ENCODE results near the gene TCOF1.
A peak's percentile ranks its signal among the peaks of the same experiment; 100 is the strongest.

The TCOF1 gene

DNA sequence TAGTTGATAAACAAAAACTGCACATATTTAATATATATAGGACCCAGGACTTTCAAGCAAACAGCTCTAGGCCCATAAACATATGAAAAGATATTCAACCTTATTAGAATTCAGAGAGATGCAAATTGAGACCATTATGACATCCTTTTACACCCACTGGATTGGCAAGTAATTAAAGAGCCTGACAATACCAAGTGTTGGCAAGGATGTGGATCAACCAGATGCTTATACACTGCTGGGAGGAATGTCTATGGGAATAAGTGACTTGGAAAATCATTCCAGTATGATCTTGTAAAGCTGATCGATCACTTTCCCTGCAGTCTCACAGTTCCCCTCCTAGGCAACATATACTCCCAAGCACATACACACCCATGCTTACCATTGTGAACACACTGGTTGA, 15.5 kb upstream of the TCOF1 start:
- Histone ChIP-seq H3K14ac (ENCODE audit: low read length) (no peak overlapping the region), H3K36me3 (replicated peaks in 1 of 2; ENCODE audit: control insufficient read depth in 2 of 2, insufficient read depth in 2 of 2, low read length in 2 of 2) (no peaks in the 10 kb centered on the region), H3K4ac (ENCODE audit: low read length) (no peak overlapping the region), H3K4me2 (ENCODE audit: insufficient read depth, low read length, poor library complexity, severe bottlenecking) (no peak overlapping the region), H3K27ac (replicated peaks; ENCODE audit: low read length) (no peak overlapping the region), H3K9ac (ENCODE audit: low read depth, low read length, poor library complexity) (no peak overlapping the region), H4K8ac (ENCODE audit: low read depth, low read length) (no peak overlapping the region), H2BK12ac (ENCODE audit: low read length) (no peak overlapping the region), H2BK15ac (ENCODE audit: low read length) (no peak overlapping the region), H2AFZ (ENCODE audit: low read length) (no peak overlapping the region), H3K18ac (ENCODE audit: low read length) (no peak overlapping the region), H3K4me3 (ENCODE audit: low read length in 2 of 2) (no peak overlapping the region), H2AK5ac (ENCODE audit: low read depth, low read length) (no peak overlapping the region), H3K79me1 (ENCODE audit: low read depth, low read length) (no peaks in the 10 kb centered on the region), H4K91ac (ENCODE audit: low read depth, low read length, poor library complexity) (no peak overlapping the region), H2BK120ac (ENCODE audit: low read depth, low read length) (no peak overlapping the region), H2BK5ac (ENCODE audit: low read length) (no peak overlapping the region), H3K27me3 (ENCODE audit: control insufficient read depth in 3 of 3, insufficient read depth in 3 of 3, low read depth in 1 of 3, low read length in 3 of 3) (no peaks in the 10 kb centered on the region), H3K9me3 (replicated peaks in 1 of 2; ENCODE audit: control insufficient read depth in 2 of 2, insufficient read depth in 1 of 2, low read depth in 1 of 2, low read length in 2 of 2) (peaks cover 0 to 1% of the 10 kb centered on the region in 2 donors), H3K4me1 (ENCODE audit: control insufficient read depth in 2 of 2, insufficient read depth in 1 of 2, low read depth in 1 of 2, low read length in 2 of 2) (peaks cover 6 to 22% of the 10 kb centered on the region in 2 donors), H3K23ac (ENCODE audit: low read depth, low read length, poor library complexity) (no peak overlapping the region)
- DNase-seq (ENCODE audit: low spot score): no peak
- no CpG with 5 or more reads among the region's 1 CpG for WGBS, 2 donors (ENCODE audit: extremely low coverage in 2 of 2, insufficient read length in 2 of 2, insufficient replicate concordance in 1 of 2)

DNA sequence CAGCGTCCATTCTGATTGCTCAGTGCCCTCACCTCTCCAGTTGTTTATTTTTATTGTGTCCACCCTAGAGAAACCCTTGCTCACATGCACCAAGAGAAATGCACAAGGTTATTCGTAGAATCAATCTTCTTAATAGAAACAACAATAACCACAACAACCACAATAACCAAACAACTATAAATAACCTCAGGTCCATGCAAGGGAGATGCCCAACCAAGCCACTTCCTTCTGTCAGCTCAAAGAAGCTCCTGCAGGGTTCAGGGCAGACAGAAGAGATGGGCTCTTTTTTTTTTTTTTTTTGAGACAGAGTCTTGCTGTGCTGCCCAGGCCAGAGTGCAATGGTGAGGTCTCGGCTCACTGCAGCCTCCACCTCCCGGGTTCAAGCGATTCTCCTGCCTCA, 14.9 kb upstream of the TCOF1 start:
- Histone ChIP-seq H2AFZ (ENCODE audit: low read length) (no peak overlapping the region), H2BK5ac (ENCODE audit: low read length) (no peak overlapping the region), H2AK5ac (ENCODE audit: low read depth, low read length) (no peak overlapping the region), H3K14ac (ENCODE audit: low read length) (no peak overlapping the region), H3K36me3 (replicated peaks in 1 of 2; ENCODE audit: control insufficient read depth in 2 of 2, insufficient read depth in 2 of 2, low read length in 2 of 2) (no peaks in the 10 kb centered on the region), H3K79me1 (ENCODE audit: low read depth, low read length) (no peaks in the 10 kb centered on the region), H3K27me3 (ENCODE audit: control insufficient read depth in 3 of 3, insufficient read depth in 3 of 3, low read depth in 1 of 3, low read length in 3 of 3) (no peaks in the 10 kb centered on the region), H3K23ac (ENCODE audit: low read depth, low read length, poor library complexity) (no peak overlapping the region), H3K4ac (ENCODE audit: low read length) (no peak overlapping the region), H2BK120ac (ENCODE audit: low read depth, low read length) (no peak overlapping the region), H3K4me2 (ENCODE audit: insufficient read depth, low read length, poor library complexity, severe bottlenecking) (no peak overlapping the region), H2BK12ac (ENCODE audit: low read length) (no peak overlapping the region), H3K9ac (ENCODE audit: low read depth, low read length, poor library complexity) (no peak overlapping the region), H2BK15ac (ENCODE audit: low read length) (no peak overlapping the region), H3K4me3 (ENCODE audit: low read length in 2 of 2) (no peak overlapping the region), H4K8ac (ENCODE audit: low read depth, low read length) (no peak overlapping the region), H3K27ac (replicated peaks; ENCODE audit: low read length) (no peak overlapping the region), H3K18ac (ENCODE audit: low read length) (no peak overlapping the region), H4K91ac (ENCODE audit: low read depth, low read length, poor library complexity) (no peak overlapping the region), H3K4me1 (ENCODE audit: control insufficient read depth in 2 of 2, insufficient read depth in 1 of 2, low read depth in 1 of 2, low read length in 2 of 2) (peaks cover 6 to 28% of the 10 kb centered on the region in 2 donors), H3K9me3 (replicated peaks in 1 of 2; ENCODE audit: control insufficient read depth in 2 of 2, insufficient read depth in 1 of 2, low read depth in 1 of 2, low read length in 2 of 2) (peaks cover 0 to 1% of the 10 kb centered on the region in 2 donors)
- no peak for DNase-seq (ENCODE audit: low spot score)
- WGBS, 2 donors (ENCODE audit: extremely low coverage in 2 of 2, insufficient read length in 2 of 2, insufficient replicate concordance in 1 of 2): no CpG with 5 or more reads among the region's 5 CpGs

DNA sequence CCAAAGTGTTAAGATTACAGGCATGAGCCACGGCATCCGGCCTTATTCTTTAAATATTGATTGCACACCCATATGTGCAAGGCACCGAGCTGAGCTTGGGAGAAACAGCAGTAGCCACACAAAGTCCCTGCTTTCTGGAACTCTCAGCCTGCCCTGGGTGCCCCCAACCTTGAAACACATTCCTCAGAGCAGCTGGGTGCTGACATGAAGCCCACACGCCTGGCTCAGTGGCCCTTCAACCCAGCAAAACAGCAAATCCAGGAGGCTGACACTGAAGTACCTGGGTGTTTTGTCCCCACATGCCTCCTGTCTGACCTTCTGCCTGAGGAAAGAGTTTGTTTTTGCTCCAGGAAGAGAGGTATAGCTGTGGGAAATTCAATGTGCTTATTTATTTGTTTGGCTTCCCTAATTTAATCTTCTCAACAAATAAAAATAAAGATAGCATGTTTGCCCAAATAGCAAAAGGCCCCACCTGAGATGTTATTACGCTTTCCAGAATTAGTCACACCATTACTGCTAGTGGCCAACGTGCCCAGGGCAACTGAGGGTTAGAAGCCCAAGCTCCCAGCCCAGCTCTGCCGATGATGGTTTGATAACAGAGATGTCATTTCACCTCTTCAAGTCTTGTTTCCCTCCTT, 13.4 kb upstream of the TCOF1 start:
- H2BK15ac ChIP-seq (ENCODE audit: low read length): no peak overlapping the region
- no peak overlapping the region for H3K23ac ChIP-seq (ENCODE audit: low read depth, low read length, poor library complexity)
- no CpG with 5 or more reads among the region's 7 CpGs for WGBS, 2 donors (ENCODE audit: extremely low coverage in 2 of 2, insufficient read length in 2 of 2, insufficient replicate concordance in 1 of 2)
- H4K91ac ChIP-seq (ENCODE audit: low read depth, low read length, poor library complexity): no peak overlapping the region
- H3K4ac ChIP-seq (ENCODE audit: low read length): no peak overlapping the region
- H3K27ac ChIP-seq (replicated peaks; ENCODE audit: low read length): no peak overlapping the region
- no peak overlapping the region for H3K18ac ChIP-seq (ENCODE audit: low read length)
- no peak overlapping the region for H3K14ac ChIP-seq (ENCODE audit: low read length)
- no peaks in the 10 kb centered on the region for H3K79me1 ChIP-seq (ENCODE audit: low read depth, low read length)
- H2AFZ ChIP-seq (ENCODE audit: low read length): peak overlapping the region; percentile 51
- no peak overlapping the region for H3K9ac ChIP-seq (ENCODE audit: low read depth, low read length, poor library complexity)
- H4K8ac ChIP-seq (ENCODE audit: low read depth, low read length): no peak overlapping the region
- no peaks in the 10 kb centered on the region for H3K9me3 ChIP-seq (replicated peaks in 1 of 2; ENCODE audit: control insufficient read depth in 2 of 2, insufficient read depth in 1 of 2, low read depth in 1 of 2, low read length in 2 of 2)
- no peak overlapping the region for H3K4me3 ChIP-seq (ENCODE audit: low read length in 2 of 2)
- H3K36me3 ChIP-seq (replicated peaks in 1 of 2; ENCODE audit: control insufficient read depth in 2 of 2, insufficient read depth in 2 of 2, low read length in 2 of 2): no peaks in the 10 kb centered on the region
- no peak overlapping the region for H3K4me2 ChIP-seq (ENCODE audit: insufficient read depth, low read length, poor library complexity, severe bottlenecking)
- peaks cover 6 to 34% of the 10 kb centered on the region in 2 donors for H3K4me1 ChIP-seq (ENCODE audit: control insufficient read depth in 2 of 2, insufficient read depth in 1 of 2, low read depth in 1 of 2, low read length in 2 of 2)
- no peak overlapping the region for H2BK12ac ChIP-seq (ENCODE audit: low read length)
- H2BK5ac ChIP-seq (ENCODE audit: low read length): no peak overlapping the region
- H2BK120ac ChIP-seq (ENCODE audit: low read depth, low read length): no peak overlapping the region
- no peaks in the 10 kb centered on the region for H3K27me3 ChIP-seq (ENCODE audit: control insufficient read depth in 3 of 3, insufficient read depth in 3 of 3, low read depth in 1 of 3, low read length in 3 of 3)
- no peak for DNase-seq (ENCODE audit: low spot score)
- H2AK5ac ChIP-seq (ENCODE audit: low read depth, low read length): no peak overlapping the region

DNA sequence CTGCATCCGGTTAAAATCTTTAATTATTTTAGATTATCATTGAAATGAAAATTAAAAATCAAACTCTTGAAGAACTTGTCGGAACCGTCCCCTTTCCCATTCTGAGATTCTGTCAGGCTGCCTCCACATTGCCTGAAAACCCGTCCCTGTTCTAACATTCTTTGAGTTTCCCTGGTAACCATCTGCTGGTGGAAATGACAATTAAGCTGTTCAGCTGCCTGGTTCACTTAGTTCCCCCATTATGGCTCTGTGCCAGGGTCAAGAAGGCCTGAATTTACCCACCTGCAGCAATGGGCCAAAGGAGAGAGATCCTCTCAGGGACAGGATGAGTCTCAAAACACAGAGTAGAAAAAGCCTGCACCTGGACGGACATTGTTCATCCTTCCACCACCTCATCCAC, 11.8 kb upstream of the TCOF1 start:
- Histone ChIP-seq H3K79me1 (ENCODE audit: low read depth, low read length) (no peaks in the 10 kb centered on the region), H4K8ac (ENCODE audit: low read depth, low read length) (no peak overlapping the region), H3K9ac (ENCODE audit: low read depth, low read length, poor library complexity) (no peak overlapping the region), H3K27ac (replicated peaks; ENCODE audit: low read length) (no peak overlapping the region), H3K4me2 (ENCODE audit: insufficient read depth, low read length, poor library complexity, severe bottlenecking) (no peak overlapping the region), H2BK5ac (ENCODE audit: low read length) (no peak overlapping the region), H3K14ac (ENCODE audit: low read length) (no peak overlapping the region), H2BK12ac (ENCODE audit: low read length) (no peak overlapping the region), H2AFZ (ENCODE audit: low read length) (no peak overlapping the region), H3K4ac (ENCODE audit: low read length) (no peak overlapping the region), H3K9me3 (replicated peaks in 1 of 2; ENCODE audit: control insufficient read depth in 2 of 2, insufficient read depth in 1 of 2, low read depth in 1 of 2, low read length in 2 of 2) (no peaks in the 10 kb centered on the region), H3K4me1 (ENCODE audit: control insufficient read depth in 2 of 2, insufficient read depth in 1 of 2, low read depth in 1 of 2, low read length in 2 of 2) (peaks cover 4 to 39% of the 10 kb centered on the region in 2 donors), H2BK120ac (ENCODE audit: low read depth, low read length) (no peak overlapping the region), H3K27me3 (ENCODE audit: control insufficient read depth in 3 of 3, insufficient read depth in 3 of 3, low read depth in 1 of 3, low read length in 3 of 3) (no peaks in the 10 kb centered on the region), H3K36me3 (replicated peaks in 1 of 2; ENCODE audit: control insufficient read depth in 2 of 2, insufficient read depth in 2 of 2, low read length in 2 of 2) (no peaks in the 10 kb centered on the region), H3K4me3 (ENCODE audit: low read length in 2 of 2) (no peak overlapping the region), H2AK5ac (ENCODE audit: low read depth, low read length) (no peak overlapping the region), H4K91ac (ENCODE audit: low read depth, low read length, poor library complexity) (no peak overlapping the region), H3K18ac (ENCODE audit: low read length) (no peak overlapping the region), H2BK15ac (ENCODE audit: low read length) (no peak overlapping the region), H3K23ac (ENCODE audit: low read depth, low read length, poor library complexity) (no peak overlapping the region)
- no CpG with 5 or more reads among the region's 5 CpGs for WGBS, 2 donors (ENCODE audit: extremely low coverage in 2 of 2, insufficient read length in 2 of 2, insufficient replicate concordance in 1 of 2)
- no peak for DNase-seq (ENCODE audit: low spot score)
